ENCODE results near the gene RALBP1.
"Not testable (repeated sequence)": the region's sequence is repeated elsewhere in the genome, so short reads cannot be mapped to it uniquely, and the experiment has no call there.

Gene RALBP1

GRCh38 chr18:9455718-9456511 is 19.4 kb upstream of the RALBP1 start:
- no peak for DNase-seq

DNA sequence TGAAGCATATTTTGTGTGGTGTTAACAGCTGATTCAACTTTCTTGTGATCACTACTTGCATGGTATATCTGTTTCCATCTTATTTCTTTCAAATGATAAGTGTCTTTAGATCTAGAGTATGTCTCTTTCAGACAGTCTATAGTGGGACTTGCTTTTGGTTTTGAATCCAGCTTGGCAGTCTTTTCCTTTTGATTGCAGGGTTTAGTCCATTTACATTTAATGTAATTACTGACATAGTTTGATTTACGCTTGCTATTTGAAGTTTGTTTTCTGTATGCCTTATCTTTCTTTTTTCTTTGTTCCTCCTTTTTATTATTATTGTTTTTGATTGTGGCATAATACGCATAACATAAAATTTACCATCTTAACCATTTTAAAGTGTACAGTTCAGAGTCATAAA is 9.2 kb upstream of the RALBP1 start:
- no peak for DNase-seq

DNA sequence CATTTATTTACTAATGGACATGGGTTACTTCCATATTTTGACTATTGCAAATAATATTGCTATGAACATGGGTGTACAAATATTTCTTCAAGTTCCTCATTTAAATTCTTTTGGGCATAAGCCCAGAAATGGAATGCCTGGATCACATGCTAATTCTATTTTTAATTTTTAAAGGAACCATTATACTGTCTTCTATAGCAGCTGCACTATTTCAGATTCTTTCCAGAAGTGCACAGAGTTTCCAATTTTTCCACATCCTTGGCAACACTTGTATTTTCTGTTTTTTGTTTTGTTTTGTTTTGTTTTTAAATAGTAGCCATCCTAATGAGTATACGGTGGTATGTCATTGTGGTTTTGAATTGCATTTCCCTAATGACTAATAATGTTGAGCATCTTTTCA is 8.5 kb upstream of the RALBP1 start:
- no peak for DNase-seq

DNA sequence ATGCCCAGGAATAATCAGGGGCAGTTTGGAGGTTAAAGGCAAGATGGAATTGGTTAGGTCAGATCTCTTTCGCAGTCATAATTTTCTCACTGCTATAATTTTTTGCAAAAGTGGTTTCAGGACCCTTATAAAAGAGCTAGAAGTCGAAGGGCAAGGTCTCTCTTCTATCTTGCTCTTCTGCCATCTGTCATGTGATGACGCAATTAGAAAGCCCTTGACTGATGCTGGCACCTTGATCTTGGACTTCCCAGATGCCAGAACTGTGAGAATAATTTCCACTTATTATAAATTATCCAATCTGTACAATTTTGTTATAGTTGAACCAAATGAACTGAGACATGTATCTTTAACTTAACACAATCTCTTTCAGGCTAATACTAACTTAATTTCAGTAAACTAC is 6.3 kb upstream of the RALBP1 start:
- no peak for DNase-seq

DNA sequence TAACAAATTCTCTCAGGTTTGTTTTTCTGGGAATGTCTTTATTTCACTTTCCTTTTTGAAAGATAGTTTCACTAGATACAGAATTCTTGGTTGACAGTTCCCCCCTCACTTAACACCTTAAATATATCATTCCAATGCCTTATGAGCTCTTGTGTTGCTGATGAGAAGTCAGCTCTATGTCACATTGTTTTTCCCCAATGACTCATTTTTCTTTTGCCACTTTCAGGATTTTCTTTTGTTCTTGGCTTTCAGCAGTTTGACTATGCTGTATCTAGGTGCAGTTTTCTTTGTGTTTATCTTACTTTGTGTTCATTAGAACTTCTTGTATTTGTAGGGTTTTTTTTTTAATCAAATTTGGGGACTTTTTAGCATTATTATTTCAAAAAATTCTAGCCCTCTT is 5.6 kb upstream of the RALBP1 start:
- no peak for DNase-seq

DNA sequence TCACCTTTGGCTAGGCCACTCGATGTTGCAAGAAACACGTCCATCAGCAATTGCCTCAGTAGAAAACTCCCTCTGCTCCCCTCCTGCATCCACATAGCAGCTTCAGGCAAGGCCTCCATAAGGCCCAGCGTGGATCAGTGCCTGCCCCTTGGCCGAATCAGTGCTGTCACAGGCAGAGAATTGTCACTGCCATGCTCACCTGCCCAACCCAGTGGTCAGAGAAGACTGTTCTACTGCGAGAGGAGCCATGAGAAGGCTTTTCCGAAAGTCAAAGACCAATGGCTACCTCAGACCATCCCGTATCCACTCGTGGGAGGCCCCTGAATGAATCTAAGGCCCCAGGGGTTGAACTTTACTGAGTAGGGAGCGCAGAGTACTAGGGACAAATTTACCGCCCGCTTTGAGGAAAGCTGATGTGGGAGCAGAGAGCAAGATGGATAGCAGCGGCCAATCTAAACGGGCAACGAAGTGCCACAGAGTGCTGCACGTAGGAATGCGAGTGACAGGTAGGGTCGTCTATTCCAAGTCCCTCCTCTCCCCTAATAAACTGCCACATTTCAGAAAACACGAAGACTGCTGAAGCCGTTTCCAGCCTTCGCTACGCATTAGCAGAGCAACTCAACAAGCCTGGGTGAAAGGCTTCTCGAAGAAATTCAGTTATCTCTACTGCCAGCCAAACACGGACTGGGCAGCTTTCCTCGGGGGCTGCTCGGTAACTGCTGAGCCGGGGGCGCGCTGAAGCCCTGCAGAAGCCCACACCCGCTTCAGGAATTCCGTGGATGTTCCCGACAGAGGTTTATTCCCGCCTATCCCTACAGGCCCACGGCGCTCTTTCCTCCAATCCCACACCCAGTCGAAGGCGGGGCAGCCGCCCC is 968 bp upstream of the RALBP1 start:
- DNase-seq: no peak

- DNase-seq: no peak
Observed at GRCh38 chr18:9475643-9476591, 604 bp downstream of the RALBP1 start.

- not testable (repeated sequence) for DNase-seq
Observed at GRCh38 chr18:9476949-9477348, 1.6 kb downstream of the RALBP1 start.

- no peak for DNase-seq
Observed at GRCh38 chr18:9477509-9477908, 2.2 kb downstream of the RALBP1 start.

GRCh38 chr18:9478545-9478944 is 3.2 kb downstream of the RALBP1 start:
- DNase-seq: no peak

GRCh38 chr18:9482790-9483189 is 7.5 kb downstream of the RALBP1 start:
- DNase-seq: no peak

- no peak for DNase-seq
Observed at GRCh38 chr18:9483526-9483925, 8.2 kb downstream of the RALBP1 start.

- not testable (repeated sequence) for DNase-seq
Observed at GRCh38 chr18:9484856-9485255, 9.5 kb downstream of the RALBP1 start.

DNA sequence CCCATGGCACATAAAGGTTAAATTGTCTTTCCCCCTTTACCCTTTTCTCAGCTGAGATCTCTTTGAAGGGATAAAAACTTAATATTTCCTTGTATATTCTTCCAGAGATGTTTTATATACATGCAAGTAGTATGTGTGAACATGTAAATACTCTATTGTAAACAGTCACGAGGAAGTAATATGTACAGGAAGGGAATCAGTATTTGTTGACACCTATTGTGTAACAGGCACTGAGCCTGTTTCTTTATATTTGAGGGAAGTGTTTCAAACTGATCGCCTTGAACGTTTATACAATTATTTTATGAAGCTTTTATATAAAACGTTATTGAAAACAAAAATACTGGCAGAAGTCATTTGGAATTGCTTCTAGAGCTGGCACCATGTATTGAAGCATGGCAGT is 13.2 kb downstream of the RALBP1 start:
- no peak for DNase-seq

- DNase-seq: no peak
Observed at GRCh38 chr18:9494778-9495331, 19.5 kb downstream of the RALBP1 start.

- no peak for DNase-seq
Observed at GRCh38 chr18:9495465-9495864, 20.2 kb downstream of the RALBP1 start.

GRCh38 chr18:9495916-9496705 is 20.8 kb downstream of the RALBP1 start:
- no peak for DNase-seq

- no peak for DNase-seq
Observed at GRCh38 chr18:9506046-9506792, 30.9 kb downstream of the RALBP1 start.

DNA sequence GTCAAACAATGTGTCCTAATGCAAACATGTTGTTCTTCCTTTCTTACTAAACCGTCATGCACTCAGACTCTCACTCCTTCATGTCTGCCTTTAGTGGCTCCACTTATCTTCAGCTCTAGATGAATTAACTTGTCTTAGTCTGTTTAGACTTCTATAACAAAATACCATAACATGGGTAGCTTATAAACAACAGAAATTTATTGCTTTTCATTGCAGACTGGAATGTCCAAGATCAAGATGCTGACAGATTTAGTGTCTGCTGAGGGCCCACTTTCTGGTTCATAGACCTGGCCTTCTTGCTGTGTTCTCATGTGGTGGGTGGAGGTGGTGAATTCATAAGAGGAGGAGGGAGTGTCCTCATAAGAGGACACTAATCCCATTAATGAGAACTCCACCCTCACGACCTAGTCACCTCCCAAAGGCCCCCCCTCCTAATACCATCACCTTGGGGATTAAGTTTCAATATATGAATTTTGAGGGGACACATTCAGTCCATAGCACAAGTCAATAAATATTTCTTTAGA is 32.3 kb downstream of the RALBP1 start:
- DNase-seq: no peak

DNA sequence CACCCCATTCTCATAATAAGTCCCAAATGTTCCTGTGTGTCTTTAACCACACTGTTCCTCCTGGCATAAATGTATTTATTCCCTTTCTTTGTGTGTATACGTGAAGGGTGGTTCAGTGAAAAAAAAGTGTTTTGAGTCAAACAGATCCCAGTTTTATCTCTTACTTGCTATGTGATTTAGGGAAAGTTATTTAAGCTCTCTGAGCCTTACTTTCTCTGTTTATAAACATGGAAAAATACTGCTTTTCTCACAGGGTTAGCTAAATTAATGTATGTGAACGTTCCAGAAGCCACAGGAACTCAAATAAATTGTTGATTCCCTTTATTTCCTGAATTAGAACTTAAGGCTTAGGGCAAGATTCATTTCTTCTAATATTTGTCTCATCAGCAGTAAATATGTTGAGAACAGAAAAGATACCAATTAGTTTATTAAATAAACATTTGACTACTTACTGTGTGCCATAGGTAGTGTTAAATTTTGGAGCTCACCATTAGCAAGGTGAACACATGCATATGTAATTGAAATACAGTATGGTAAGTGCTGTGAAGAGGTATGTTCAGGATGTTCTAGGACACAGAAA is 33.2 kb downstream of the RALBP1 start:
- DNase-seq: no peak
